GM12878 (cell line): ENCODE measurements around the gene MARF1. TPM values are rescaled to one million over a fixed set of nuclear protein-coding genes. Genes with fewer than 3 reads are reported as not detected.

Experiments
- ATAC-seq: fragments of 200-7000 bp; cut with Tn5 transposase; 3 replicates; pipeline ENCODE4 v1.9.1; 2020; ENCODE audit warnings: mild to moderate bottlenecking, moderate library complexity
- BruUV-seq: library from RNA; stranded (reverse); fragments of 400-500 nt; replicated peaks from 2 replicates; lab custom pipeline; 2021; lab: Mats Ljungman, UMichigan
- CTCF ChIA-PET: fragments of 300-600 bp; sonication (Branson Sonifier 250); formaldehyde crosslinking; extraction: SDS; loops from one replicate; lab custom pipeline; 2021; ENCODE audit warnings: inconsistent platforms; lab: Yijun Ruan, JAX
- POLR2A ChIA-PET: fragments of 350-600 bp; formaldehyde crosslinking; extraction: SDS; loops from one replicate; lab custom pipeline; 2021; ENCODE audit warnings: inconsistent platforms; lab: Charles Lee
- RAD21 ChIA-PET: fragments of 300-600 bp; sonication (Branson Sonifier 250); formaldehyde crosslinking; loops from one replicate; lab custom pipeline; 2023; ENCODE audit warnings: antibody characterized with exemption; ENCODE audit not compliant: unreplicated experiment; lab: Charles Lee
- SMC1A ChIA-PET: fragments of 300-600 bp; sonication (Branson Sonifier 250); formaldehyde crosslinking; loops from one replicate; lab custom pipeline; 2023; ENCODE audit not compliant: unreplicated experiment, uncharacterized antibody; lab: Charles Lee
- DNase-seq: peaks from one replicate; pipeline ENCODE4 v3.0.0-alpha.2; 2011; ENCODE audit warnings: low read depth, low spot score
- FAIRE-seq: peaks from 3 replicates; lab custom pipeline; 2011; peaks lifted over from hg19 to GRCh38; lab: Jason Lieb, UNC
- H2AFZ ChIP-seq: 2 replicates; pipeline ENCODE4 v1.6.0; 2011; ENCODE audit warnings: low read depth, low read length, control low read depth; ENCODE audit not compliant: control insufficient read depth
- H3K27ac ChIP-seq: 2 replicates; pipeline ENCODE4 v1.5.1; 2011; ENCODE audit warnings: control low read depth; ENCODE audit not compliant: control insufficient read depth, insufficient read depth
- H3K27me3 ChIP-seq, 2 experiments: replicated peaks in 1 of 2; 2 replicates each; pipeline versions ENCODE4 v1.6.0 to v1.6.1; 2011; ENCODE audit warnings: low read length in 1 of 2; ENCODE audit not compliant: control insufficient read depth in 2 of 2, insufficient read depth in 2 of 2
- H3K36me3 ChIP-seq, 2 experiments: 2 replicates each; pipeline ENCODE4 v1.5.1; 2011; ENCODE audit warnings: low read length in 1 of 2; ENCODE audit not compliant: control insufficient read depth in 2 of 2, insufficient read depth in 2 of 2
- H3K4me1 ChIP-seq: 2 replicates; pipeline ENCODE4 v1.6.1; 2011; ENCODE audit warnings: mild to moderate bottlenecking, low read length, moderate library complexity, mixed read lengths; ENCODE audit not compliant: control insufficient read depth, insufficient read depth
- H3K4me2 ChIP-seq: 2 replicates; pipeline ENCODE4 v1.6.0; 2011; ENCODE audit warnings: control low read depth; ENCODE audit not compliant: control insufficient read depth, insufficient read depth
- H3K4me3 ChIP-seq: fragments of 200-600 bp; sonication (generic); 2 replicates; pipeline ENCODE4 v1.5.1; 2016
- H3K79me2 ChIP-seq: 2 replicates; pipeline ENCODE4 v1.6.0; 2011; ENCODE audit warnings: low read length; ENCODE audit not compliant: control insufficient read depth, insufficient read depth
- H3K9ac ChIP-seq: 2 replicates; pipeline ENCODE4 v1.8.0; 2011; ENCODE audit warnings: low read length, control low read depth, mixed read lengths; ENCODE audit not compliant: control insufficient read depth, insufficient read depth
- H3K9me3 ChIP-seq: replicated peaks from 3 replicates; pipeline ENCODE4 v1.5.1; 2011; ENCODE audit warnings: mild to moderate bottlenecking, low read length; ENCODE audit not compliant: control insufficient read depth, insufficient read depth
- H4K20me1 ChIP-seq: 2 replicates; pipeline ENCODE4 v1.6.0; 2011; ENCODE audit not compliant: control insufficient read depth, insufficient read depth
- BCL11A ChIP-seq: IDR thresholded peaks from 2 replicates; pipeline ENCODE4 v1.6.1; 2011; ENCODE audit warnings: low read depth, low read length
- BMI1 ChIP-seq: fragments of 450-650 bp; IDR thresholded peaks from 2 replicates; pipeline ENCODE4 v1.6.1; 2016; ENCODE audit warnings: mild to moderate bottlenecking, moderate library complexity, borderline replicate concordance
- CBFB ChIP-seq: IDR thresholded peaks from 2 replicates; pipeline ENCODE4 v1.6.1; 2016; ENCODE audit warnings: antibody characterized with exemption, low read depth
- E2F4 ChIP-seq: IDR thresholded peaks from 2 replicates; pipeline ENCODE4 v1.6.1; 2012; ENCODE audit warnings: low read depth, low read length, improper control_type of control experiment
- EED ChIP-seq: sonication (generic); IDR thresholded peaks from 2 replicates; pipeline ENCODE4 v1.6.1; 2016; ENCODE audit warnings: antibody characterized with exemption, low read depth
- GATAD2B ChIP-seq: fragments of 450-650 bp; conservative IDR thresholded peaks from 2 replicates; pipeline ENCODE4 v1.6.1; 2017; ENCODE audit warnings: low read depth, mild to moderate bottlenecking, moderate library complexity
- HCFC1 ChIP-seq: fragments of 150-350 bp; IDR thresholded peaks from 2 replicates; pipeline ENCODE4 v1.6.1; 2014; ENCODE audit warnings: low read length
- HDGF ChIP-seq: fragments of 450-650 bp; IDR thresholded peaks from 2 replicates; pipeline ENCODE4 v1.6.1; 2016; ENCODE audit warnings: antibody characterized with exemption
- MXI1 ChIP-seq: fragments of 150-350 bp; IDR thresholded peaks from 2 replicates; pipeline ENCODE4 v1.6.1; 2011; ENCODE audit warnings: low read depth, mild to moderate bottlenecking, inconsistent platforms, low read length, improper control_type of control experiment
- POLR2A ChIP-seq: IDR thresholded peaks from 2 replicates; pipeline ENCODE4 v1.6.1; 2011; ENCODE audit warnings: low read depth, mild to moderate bottlenecking, low read length
- RELB ChIP-seq: fragments of 450-650 bp; IDR thresholded peaks from 2 replicates; pipeline ENCODE4 v1.6.1; 2017; ENCODE audit warnings: low read depth, mild to moderate bottlenecking, moderate library complexity
- RFX5 ChIP-seq: IDR thresholded peaks from 2 replicates; pipeline ENCODE4 v1.6.1; 2011; ENCODE audit warnings: low read depth, low read length, improper control_type of control experiment
- SMARCA5 ChIP-seq: fragments of 450-650 bp; IDR thresholded peaks from 2 replicates; pipeline ENCODE4 v1.6.1; 2017; ENCODE audit warnings: mild to moderate bottlenecking
- SREBF2 ChIP-seq: IDR thresholded peaks from 2 replicates; pipeline ENCODE4 v1.6.1; 2012; ENCODE audit warnings: mild to moderate bottlenecking, low read length
- SUPT20H ChIP-seq: IDR thresholded peaks from 2 replicates; pipeline ENCODE4 v1.6.1; 2011; ENCODE audit warnings: low read depth, mild to moderate bottlenecking, low read length, moderate library complexity, borderline replicate concordance; ENCODE audit not compliant: control insufficient read depth
- TCF3 ChIP-seq: IDR thresholded peaks from 2 replicates; pipeline ENCODE4 v1.6.1; 2012; ENCODE audit warnings: low read depth, mild to moderate bottlenecking, low read length, borderline replicate concordance; ENCODE audit not compliant: insufficient read depth
- TCF7 ChIP-seq: IDR thresholded peaks from 2 replicates; pipeline ENCODE4 v1.6.1; 2014; ENCODE audit warnings: antibody characterized with exemption, borderline replicate concordance
- ZZZ3 ChIP-seq: IDR thresholded peaks from 2 replicates; pipeline ENCODE4 v1.6.1; 2011; ENCODE audit warnings: low read depth; ENCODE audit not compliant: control insufficient read depth, insufficient read length
- WGBS: methylation state at CpG from one replicate; pipeline ENCODE4 v1.1.6; 2016; ENCODE audit warnings: low lambda C conversion rate; ENCODE audit not compliant: insufficient replicate concordance, insufficient coverage; ENCODE audit errors: missing lambda C conversion rate; 5-methylcytosine and 5-hydroxymethylcytosine counted together
- in situ Hi-C: fragments of 300-500 bp; cut with MboI; formaldehyde crosslinking; loops from 9 replicates; pipeline ENCODE4 v1.14.3; 2018; ENCODE audit warnings: mixed read lengths
- intact Hi-C: fragments of 100-400 bp; cut with micrococcal nuclease; formaldehyde crosslinking; loops from one replicate; pipeline ENCODE4 v1.14.2; 2022; ENCODE audit not compliant: unreplicated experiment
- polyA plus RNA-seq, 11 experiments: library from polyadenylated mRNA; depleted of rRNA in 4 of 11; unstranded in 6 of 11; stranded (reverse) in 5 of 11; fragments of >200 nt; fragmentation: Nextera tagmentation in 4 of 11; fragmentation: Illumina TruSeq in 1 of 11; extraction: Ambion mirVana in 4 of 11; extraction: Trizol in 1 of 11; gene quantifications; 1 replicate in 1 of 11; 2 replicates in 10 of 11; pipeline versions ENCODE4 v1.2.1 to v1.2.3, GENCODE V29; 2011 to 2016; ENCODE audit warnings: inconsistent platforms in 2 of 11, missing spikeins in 2 of 11, low read depth in 1 of 11
- total RNA-seq, 4 experiments: library from RNA; depleted of rRNA in 3 of 4; stranded (reverse); fragments of >200 nt in 3 of 4; fragmentation: Illumina TruSeq in 1 of 4; extraction: Trizol in 1 of 4; gene quantifications; 2 replicates each; pipeline versions ENCODE4 v1.2.1 to v1.2.3, GENCODE V29; 2013 to 2021

MARF1 gene
- total and polyA plus RNA-seq, 10 of the 15 experiments (the other 5 are each of a cell fraction or from before 2014, with no cell fraction given): 4.5 to 40.1 (median 14.0) TPM

DNA sequence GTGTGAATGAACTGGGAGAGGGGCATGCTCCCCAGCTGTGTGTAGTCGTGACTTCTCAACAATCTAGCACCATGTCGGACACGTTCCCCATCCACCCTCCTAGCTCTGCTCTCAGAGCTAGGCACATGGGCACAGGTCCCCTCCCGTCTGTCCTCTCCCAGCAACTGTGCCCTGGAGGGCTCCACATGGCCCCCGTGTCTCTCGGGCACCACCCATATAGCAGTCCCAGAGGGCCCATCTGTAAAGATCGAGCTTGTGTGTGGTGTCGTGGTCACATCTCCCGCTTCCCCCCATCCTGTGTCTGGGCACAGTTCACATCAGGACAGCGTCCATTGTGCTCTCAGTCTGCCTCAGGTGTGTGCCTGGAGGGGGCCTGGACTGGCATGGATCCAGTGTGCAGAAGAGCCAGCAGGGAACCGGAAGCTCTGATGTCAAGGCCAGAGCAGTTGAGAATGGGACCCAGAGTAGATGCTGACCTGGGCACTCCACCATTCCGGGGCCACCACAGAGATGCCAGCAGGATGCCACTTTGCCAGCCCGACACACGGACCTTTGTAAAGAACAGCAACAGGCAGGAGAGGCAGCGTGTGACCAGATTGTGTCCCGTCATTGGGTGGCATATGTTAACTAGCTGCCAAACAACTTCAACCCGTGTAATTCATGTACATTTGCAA, 55.7 kb downstream of the MARF1 start:
- ATAC-seq (no peak), DNase-seq (no peak)

More for the DNA sequence above, 55.7 kb downstream of the MARF1 start:
- peaks cover 1 to 3% of the 10 kb centered on the region in 2 experiments; a peak in 2 of 4 replicates for H3K36me3 ChIP-seq
- in situ Hi-C loops (no loop called here), intact Hi-C loops (no loop called here)
- no peak overlapping the region for H3K4me2 ChIP-seq
- H3K9me3 ChIP-seq: peaks cover 2% of the 10 kb centered on the region; the same call in 2 of the 3 replicates
- CTCF ChIA-PET: interaction anchor here (1.6 kb wide), 1 partner anchor 22 kb away, joined by 3 read pairs; no protein-coding TSS in a partner anchor
- no peak for FAIRE-seq
- RAD21 ChIA-PET: no interaction called here
- no peaks in the 10 kb centered on the region for H3K79me2 ChIP-seq
- POLR2A ChIA-PET: no interaction called here
- H4K20me1 ChIP-seq: no peaks in the 10 kb centered on the region
- peaks cover 6% of the 10 kb centered on the region for H3K4me1 ChIP-seq
- no peak overlapping the region for H3K4me3 ChIP-seq
- no peak overlapping the region for H3K9ac ChIP-seq
- 91% methylated on average over 16 of the region's 17 CpGs for WGBS
- TF ChIP-seq SUPT20H: no peak
- TF ChIP-seq RELB: no peak
- no peak for TF ChIP-seq HDGF
- no peak for TF ChIP-seq RFX5
- TF ChIP-seq TCF3: no peak
- no peak for TF ChIP-seq SMARCA5
- no peak for TF ChIP-seq EED
- no peak for TF ChIP-seq ZZZ3
- no peak for TF ChIP-seq BMI1
- TF ChIP-seq CBFB: no peak
- no peak for TF ChIP-seq POLR2A
- no peak for TF ChIP-seq GATAD2B
- no peak for TF ChIP-seq SREBF2
- TF ChIP-seq E2F4: no peak
- TF ChIP-seq MXI1: no peak
- no peak for TF ChIP-seq HCFC1
- no peak for TF ChIP-seq BCL11A
- TF ChIP-seq TCF7: no peak
- H2AFZ ChIP-seq: no peak overlapping the region
- no TSS peak for BruUV-seq
- H3K27ac ChIP-seq: no peak overlapping the region
- SMC1A ChIA-PET: no interaction called here
- H3K27me3 ChIP-seq: no peaks in the 10 kb centered on the region
